LNCaP clone FGC (cell line): ENCODE results near the gene UQCR11.
A peak's percentile ranks its signal among the peaks of the same experiment; 100 is the strongest.

ENCODE experiments used
- DNase-seq: peaks from one replicate; pipeline ENCODE4 v3.0.0-alpha.2; 2011; ENCODE audit warnings: low read depth
- H3K4me3 ChIP-seq: 2 replicates; pipeline ENCODE4 v1.5.1; 2011; ENCODE audit warnings: mild to moderate bottlenecking, low read depth, low read length, control low read depth
- CTCF ChIP-seq: IDR thresholded peaks from 2 replicates; pipeline ENCODE4 v1.5.1; 2012; ENCODE audit warnings: mild to moderate bottlenecking; ENCODE audit not compliant: control insufficient read depth, insufficient read depth; ENCODE audit errors: extremely low read depth

Gene UQCR11

GRCh38 chr19:1605236-1606137 lies at the start of gene UQCR11:
Gene UQCR11 (minus strand): TSS chr19:1605462. CDS start chr19:1605409, 53 bp downstream.
- peak; percentile 51 for TF ChIP-seq CTCF
- H3K4me3 ChIP-seq = peak within 1 kb of the TSS; percentile 98
- DNase-seq = peak; percentile 85

- H3K4me3 ChIP-seq = no peak overlapping the region
- TF ChIP-seq CTCF = no peak
- DNase-seq = no peak
These were observed 49.0 kb upstream of the UQCR11 start for GRCh38 chr19:1654178-1654792.

- DNase-seq = no peak
- no peak for TF ChIP-seq CTCF
- H3K4me3 ChIP-seq = peak overlapping the region; percentile 64
These were observed 48.0 kb upstream of the UQCR11 start for GRCh38 chr19:1653300-1653628.

GRCh38 chr19:1652471-1653299 lies 47.4 kb upstream of the UQCR11 start, which contains the start of gene TCF3:
Gene TCF3 (minus strand): TSS chr19:1652615. CDS start chr19:1650248, 2,367 bp downstream.
- H3K4me3 ChIP-seq = peak within 1 kb of the TSS; percentile 82
- TF ChIP-seq CTCF = no peak
- peak; percentile 97 for DNase-seq

GRCh38 chr19:1651568-1652291 lies 46.5 kb upstream of the UQCR11 start:
- H3K4me3 ChIP-seq = peak overlapping the region; percentile 82
- TF ChIP-seq CTCF = no peak
- DNase-seq = no peak
